K562 (cell line): ENCODE measurements around the gene SIAE. TPM values are rescaled to one million over a fixed set of nuclear protein-coding genes. Genes with fewer than 3 reads are reported as not detected.

Source experiments
- ADNP ChIP-seq: fragments of 200-800 bp; sonication (Bioruptor generic); IDR thresholded peaks from 2 replicates; pipeline ENCODE4 v1.6.1; 2016; ENCODE audit warnings: missing genetic modification characterization, missing compliant biosample characterization
- EHMT2 ChIP-seq: fragments of 450-650 bp; IDR thresholded peaks from 2 replicates; pipeline ENCODE4 v1.6.1; 2018; ENCODE audit warnings: antibody characterized with exemption
- ESRRA ChIP-seq: fragments of 450-650 bp; IDR thresholded peaks from 2 replicates; pipeline ENCODE4 v1.6.1; 2014; ENCODE audit warnings: low read depth, mild to moderate bottlenecking, moderate library complexity, borderline replicate concordance
- GTF3C2 ChIP-seq: IDR thresholded peaks from 3 replicates; pipeline ENCODE4 v1.6.1; 2011; ENCODE audit warnings: borderline replicate concordance, mild to moderate bottlenecking, moderate library complexity; ENCODE audit not compliant: insufficient read length; ENCODE audit errors: extremely low read depth
- HDAC2 ChIP-seq: fragments of 450-650 bp; IDR thresholded peaks from 2 replicates; pipeline ENCODE4 v1.6.1; 2016; ENCODE audit warnings: mild to moderate bottlenecking
- ID3 ChIP-seq, 2 experiments: fragments of 250-450 bp in 1 of 2; fragments of 450-650 bp in 1 of 2; sonication (Bioruptor Pico) in 1 of 2; IDR thresholded peaks; 2 replicates each; pipeline versions ENCODE4 v1.6.1 to v1.8.0; 2016 to 2021; ENCODE audit warnings: mild to moderate bottlenecking in 2 of 2, moderate library complexity in 2 of 2, missing compliant biosample characterization in 1 of 2, missing genetic modification characterization in 1 of 2
- MAFG ChIP-seq: fragments of 450-650 bp; conservative IDR thresholded peaks from 2 replicates; pipeline ENCODE4 v1.6.1; 2016; ENCODE audit warnings: missing genetic modification characterization, missing compliant biosample characterization
- MCM3 ChIP-seq: fragments of 450-650 bp; IDR thresholded peaks from 2 replicates; pipeline ENCODE4 v1.6.1; 2016
- NEUROD1 ChIP-seq: fragments of 150-350 bp; IDR thresholded peaks from 2 replicates; pipeline ENCODE4 v1.6.1; 2014; ENCODE audit warnings: borderline replicate concordance, low read length, low read depth; ENCODE audit not compliant: partially characterized antibody
- NFRKB ChIP-seq: fragments of 450-650 bp; IDR thresholded peaks from 2 replicates; pipeline ENCODE4 v1.6.1; 2016; ENCODE audit warnings: low read depth
- PML ChIP-seq: IDR thresholded peaks from 2 replicates; pipeline ENCODE4 v1.6.1; 2012; ENCODE audit warnings: low read length, inconsistent platforms
- SMAD3 ChIP-seq: fragments of 450-650 bp; formaldehyde crosslinking; conservative IDR thresholded peaks from 2 replicates; pipeline ENCODE4 v1.4.0; 2020; ENCODE audit warnings: mild to moderate bottlenecking
- TAF1 ChIP-seq: IDR thresholded peaks from 2 replicates; pipeline ENCODE4 v1.6.1; 2011; ENCODE audit warnings: mild to moderate bottlenecking, low read length, moderate library complexity; ENCODE audit not compliant: insufficient read depth, control insufficient read depth, severe bottlenecking; ENCODE audit errors: extremely low read depth
- TAL1 ChIP-seq: fragments of 450-650 bp; IDR thresholded peaks from 2 replicates; pipeline ENCODE4 v1.6.1; 2016; ENCODE audit warnings: mild to moderate bottlenecking
- ZKSCAN8 ChIP-seq: fragments of 200-800 bp; sonication (Bioruptor generic); IDR thresholded peaks from 2 replicates; pipeline ENCODE4 v1.6.1; 2016; ENCODE audit warnings: missing genetic modification characterization, missing compliant biosample characterization
- ZNF239 ChIP-seq: fragments of 250-450 bp; sonication (Bioruptor Pico); IDR thresholded peaks from 2 replicates; pipeline ENCODE4 v1.4.0; 2020; ENCODE audit warnings: mild to moderate bottlenecking
- ZNF384 ChIP-seq: IDR thresholded peaks from 2 replicates; pipeline ENCODE4 v1.6.1; 2012; ENCODE audit warnings: low read depth, low read length, improper control_type of control experiment
- ZNF644 ChIP-seq: fragments of 200-800 bp; sonication (Bioruptor generic); IDR thresholded peaks from 2 replicates; pipeline ENCODE4 v1.6.1; 2016; ENCODE audit warnings: low read depth, missing genetic modification characterization, missing compliant biosample characterization
- ZNF717 ChIP-seq: fragments of 250-450 bp; sonication (Bioruptor Pico); IDR thresholded peaks from 2 replicates; pipeline ENCODE4 v1.5.0; 2021
- ZNF830 ChIP-seq: fragments of 250-450 bp; sonication (Bioruptor Pico); IDR thresholded peaks from 2 replicates; pipeline ENCODE4 v1.5.0; 2021; ENCODE audit warnings: mild to moderate bottlenecking
- polyA plus RNA-seq, 8 experiments: library from polyadenylated mRNA; depleted of rRNA in 4 of 8; stranded (reverse) in 5 of 8; unstranded in 3 of 8; fragments of >200 nt; fragmentation: Nextera tagmentation in 2 of 8; fragmentation: Illumina TruSeq in 1 of 8; extraction: Ambion mirVana in 2 of 8; extraction: Trizol in 1 of 8; gene quantifications; 2 replicates each; pipeline versions ENCODE4 v1.2.1 to v1.2.3, GENCODE V29; 2011 to 2014; ENCODE audit warnings: inconsistent platforms in 1 of 8, missing spikeins in 1 of 8
- total RNA-seq, 7 experiments: library from RNA; depleted of rRNA in 6 of 7; stranded (reverse); fragments of >200 nt in 6 of 7; fragmentation: Illumina TruSeq in 2 of 7; extraction: Trizol in 2 of 7; gene quantifications; 2 replicates each; pipeline versions ENCODE4 v1.2.1 to v1.2.3, GENCODE V29; 2011 to 2021; ENCODE audit warnings: low replicate concordance in 1 of 7
- TF ChIP-seq, protein P1 (sequence below), 2 experiments: fragments of 450-650 bp; conservative IDR thresholded peaks; 2 replicates each; pipeline ENCODE4 v1.6.1; 2017; ENCODE audit warnings: mild to moderate bottlenecking in 2 of 2, moderate library complexity in 2 of 2

SIAE gene
- total and polyA plus RNA-seq, 9 of the 15 experiments (the other 6 are each of a cell fraction or from before 2014, with no cell fraction given) = 0.89 to 9.6 (median 3.7) TPM

GRCh38 chr11:124643605-124644425, 29.7 kb downstream of the SIAE start (continued):
- TF ChIP-seq TAF1 (no peak), ZNF384 (peak; percentile 83), MCM3 (no peak), NEUROD1 (peak; percentile 32), MAFG (tag) (no peak), ZKSCAN8 (no peak; the same call in 1 of the 2 replicates), ESRRA (peak; percentile 90; the same call in 1 of the 2 replicates), ZNF644 (tag) (peak; percentile 88; the same call in 1 of the 2 replicates), GTF3C2 (no peak), ZNF717 (CRISPR knock-in tag) (no peak), ZNF239 (peak; percentile 34; the same call in 1 of the 2 replicates), TAL1 (peak; percentile 42; the same call in 1 of the 2 replicates), PML (peak; percentile 51; the same call in 1 of the 2 replicates), ADNP (tag) (peak; percentile 48; the same call in 1 of the 2 replicates), HDAC2 (peak; percentile 78; the same call in 1 of the 2 replicates), NFRKB (peak; percentile 72), ID3 (CRISPR knock-in tag; IDR thresholded peaks at IDR 0.05) (no peak), ID3 (tag; IDR thresholded peaks at IDR 0.05) (no peak), EHMT2 (0 out of 2 replicates have a peak, but pooled peaks have one; percentile 5), ZNF830 (CRISPR knock-in tag) (no peak), SMAD3 (CRISPR knock-in tag) (0 out of 2 replicates have a peak, but pooled peaks have one; percentile 40)
- TF ChIP-seq, protein P1, sequence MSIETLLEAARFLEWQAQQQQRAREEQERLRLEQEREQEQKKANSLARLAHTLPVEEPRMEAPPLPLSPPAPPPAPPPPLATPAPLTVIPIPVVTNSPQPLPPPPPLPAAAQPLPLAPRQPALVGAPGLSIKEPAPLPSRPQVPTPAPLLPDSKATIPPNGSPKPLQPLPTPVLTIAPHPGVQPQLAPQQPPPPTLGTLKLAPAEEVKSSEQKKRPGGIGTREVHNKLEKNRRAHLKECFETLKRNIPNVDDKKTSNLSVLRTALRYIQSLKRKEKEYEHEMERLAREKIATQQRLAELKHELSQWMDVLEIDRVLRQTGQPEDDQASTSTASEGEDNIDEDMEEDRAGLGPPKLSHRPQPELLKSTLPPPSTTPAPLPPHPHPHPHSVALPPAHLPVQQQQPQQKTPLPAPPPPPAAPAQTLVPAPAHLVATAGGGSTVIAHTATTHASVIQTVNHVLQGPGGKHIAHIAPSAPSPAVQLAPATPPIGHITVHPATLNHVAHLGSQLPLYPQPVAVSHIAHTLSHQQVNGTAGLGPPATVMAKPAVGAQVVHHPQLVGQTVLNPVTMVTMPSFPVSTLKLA (conservative IDR thresholded peaks at IDR 0.05) = 0 out of 4 replicates have a peak, but pooled peaks of 1 of the 2 experiments have one; percentile 12
